Measurements from ENCODE around the gene E2F6.

Gene E2F6

GRCh38 chr2:11459816-11460215, 6.1 kb downstream of the E2F6 start:
- in situ Hi-C loops (cut with HindIII; ENCODE audit: low sequenced_read_pairs), result no loop called here

- in situ Hi-C loops (cut with HindIII; ENCODE audit: low sequenced_read_pairs), result no loop called here
Measured at GRCh38 chr2:11458753-11459152, 7.2 kb downstream of the E2F6 start.

- in situ Hi-C loops (cut with HindIII; ENCODE audit: low sequenced_read_pairs), result no loop called here
Measured at GRCh38 chr2:11457935-11458334, 8.0 kb downstream of the E2F6 start.

- in situ Hi-C loops (cut with HindIII; ENCODE audit: low sequenced_read_pairs), result no loop called here
Measured at GRCh38 chr2:11456251-11456650, 9.7 kb downstream of the E2F6 start.

- in situ Hi-C loops (cut with HindIII; ENCODE audit: low sequenced_read_pairs), result no loop called here
Measured at GRCh38 chr2:11454824-11455223, 11.1 kb downstream of the E2F6 start.

GRCh38 chr2:11450791-11451190, 15.2 kb downstream of the E2F6 start:
- in situ Hi-C loops (cut with HindIII; ENCODE audit: low sequenced_read_pairs), result no loop called here

DNA sequence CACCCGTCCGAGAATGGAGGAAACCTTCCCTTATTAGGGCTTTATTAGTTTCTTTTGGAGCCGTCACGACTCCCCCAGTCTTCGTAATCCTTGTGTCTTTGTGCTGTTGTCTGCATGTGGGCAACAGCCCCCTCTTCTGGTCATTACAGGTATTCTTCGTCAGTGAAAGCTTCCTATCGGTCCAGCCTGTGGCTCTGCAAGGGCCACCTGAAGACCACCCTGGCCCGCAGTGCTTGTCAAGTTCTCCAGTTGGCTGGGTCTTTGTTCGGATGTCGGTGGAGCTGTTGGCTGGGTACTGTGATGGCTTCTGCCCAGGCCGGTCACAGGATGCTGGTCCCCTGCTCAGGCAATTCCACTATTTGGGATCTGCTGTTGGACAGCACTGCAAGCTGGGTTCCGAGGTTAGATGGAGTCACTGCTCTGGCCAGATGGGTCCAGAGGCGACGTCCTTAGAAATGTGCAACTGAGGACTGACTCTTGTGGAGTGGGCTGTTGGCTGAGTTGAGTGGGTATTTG, 19.2 kb downstream of the E2F6 start:
- in situ Hi-C loops (cut with HindIII; ENCODE audit: low sequenced_read_pairs), result no loop called here

- in situ Hi-C loops (cut with HindIII; ENCODE audit: low sequenced_read_pairs), result no loop called here
Measured at GRCh38 chr2:11444737-11445136, 21.2 kb downstream of the E2F6 start.

- in situ Hi-C loops (cut with HindIII; ENCODE audit: low sequenced_read_pairs), result no loop called here
Measured at GRCh38 chr2:11438555-11439080, 27.3 kb downstream of the E2F6 start.

DNA sequence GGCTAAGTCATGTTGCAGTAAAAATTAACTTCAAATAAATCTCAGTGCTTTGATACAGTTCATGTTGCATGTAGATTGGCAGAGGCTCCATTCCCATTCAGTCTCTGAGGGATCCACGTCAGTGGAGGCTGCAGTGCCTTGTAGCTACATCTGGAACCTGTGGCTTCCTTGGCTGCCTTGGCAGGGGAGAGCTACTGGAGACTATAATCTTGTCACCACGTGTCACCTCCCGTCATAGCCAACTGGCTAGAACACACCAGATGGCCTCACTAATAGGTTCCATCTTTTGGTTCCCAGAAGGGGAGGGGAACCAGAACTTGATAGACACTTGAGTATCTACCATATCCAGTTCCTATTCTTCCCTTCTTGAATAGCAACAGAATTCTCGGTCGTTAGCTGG, 28.4 kb downstream of the E2F6 start:
- in situ Hi-C loops (cut with HindIII; ENCODE audit: low sequenced_read_pairs), result no loop called here

DNA sequence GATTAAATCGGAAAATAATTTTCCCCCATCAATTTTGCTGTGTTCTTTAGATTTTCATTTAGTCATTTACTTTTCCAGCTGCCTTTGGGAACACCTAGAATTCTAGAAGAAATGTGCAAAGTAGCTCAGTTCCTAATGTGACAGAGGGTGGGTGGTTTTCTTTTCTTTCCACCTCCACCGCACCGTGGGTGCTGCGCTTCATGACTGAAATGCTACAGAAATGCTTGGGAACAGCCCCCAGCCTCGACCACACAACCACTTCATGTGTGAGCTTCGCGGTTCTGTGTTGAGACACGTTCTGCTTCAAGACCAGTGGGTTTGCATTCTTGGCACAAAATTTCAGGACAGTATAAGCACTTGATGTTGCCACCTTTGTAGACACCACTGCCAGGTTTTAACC, 30.9 kb downstream of the E2F6 start:
- in situ Hi-C loops (cut with HindIII; ENCODE audit: low sequenced_read_pairs), result no loop called here

DNA sequence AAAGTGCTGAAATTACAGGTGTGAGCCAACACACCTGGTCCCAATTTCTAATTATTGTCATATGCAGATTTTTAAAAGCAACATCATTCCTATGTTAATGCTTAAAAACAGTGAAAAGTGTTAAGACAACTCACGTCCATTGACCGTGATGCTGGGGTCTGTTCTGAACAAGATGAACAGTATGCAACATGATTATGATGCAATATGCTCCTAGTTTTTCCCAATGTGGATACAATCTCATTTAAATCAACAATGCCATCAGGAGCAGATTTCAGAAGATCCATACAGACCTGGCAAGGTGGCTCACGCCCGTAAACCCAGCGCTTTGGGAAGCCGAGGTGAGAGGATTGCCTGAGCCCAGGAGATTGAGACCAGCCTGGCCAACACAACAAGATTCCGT, 31.5 kb downstream of the E2F6 start:
- in situ Hi-C loops (cut with HindIII; ENCODE audit: low sequenced_read_pairs), result no loop called here

GRCh38 chr2:11433822-11434221, 32.1 kb downstream of the E2F6 start:
- in situ Hi-C loops (cut with HindIII; ENCODE audit: low sequenced_read_pairs), result no loop called here

DNA sequence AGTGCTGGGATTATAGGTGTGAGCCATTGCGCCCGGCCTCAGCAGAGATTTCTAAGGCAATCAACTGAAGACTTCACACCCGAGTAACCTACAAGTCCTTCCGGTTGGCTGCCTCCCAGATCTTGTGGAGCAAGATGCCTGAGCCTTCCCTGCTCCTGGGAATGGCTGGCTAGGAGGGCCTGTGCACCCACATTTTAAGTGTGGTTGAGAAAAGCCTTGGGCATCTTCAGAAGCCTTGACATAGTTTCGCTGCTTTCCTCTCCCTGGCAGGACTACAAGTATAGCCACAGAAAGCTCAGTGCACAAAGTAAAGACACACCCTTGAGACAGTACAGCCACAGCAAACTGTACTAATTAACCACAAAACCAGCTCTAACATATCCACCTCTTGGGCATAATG, 35.2 kb downstream of the E2F6 start:
- in situ Hi-C loops (cut with HindIII; ENCODE audit: low sequenced_read_pairs), result no loop called here

DNA sequence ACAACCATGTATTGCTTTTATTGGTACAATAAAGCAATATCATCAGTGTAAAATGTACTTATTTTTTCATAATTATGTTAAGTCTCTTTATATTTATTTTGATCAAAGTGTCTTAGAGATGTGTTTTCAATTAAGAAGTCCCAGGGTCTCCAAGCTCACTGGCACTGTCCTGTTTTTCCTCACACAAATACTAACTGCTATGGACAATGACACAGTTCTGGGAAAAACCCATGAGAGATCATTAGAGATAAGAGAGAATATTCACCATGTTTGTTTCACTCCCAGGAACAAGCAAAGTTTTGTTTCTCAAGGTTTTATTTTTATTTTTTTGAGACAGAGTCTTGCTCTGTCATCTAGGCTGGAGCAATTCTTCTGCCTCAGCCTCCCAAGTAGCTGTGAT, 38.7 kb downstream of the E2F6 start:
- in situ Hi-C loops (cut with HindIII; ENCODE audit: low sequenced_read_pairs), result no loop called here

GRCh38 chr2:11422901-11423435, 43.0 kb downstream of the E2F6 start:
- in situ Hi-C loops (cut with HindIII; ENCODE audit: low sequenced_read_pairs), result no loop called here

GRCh38 chr2:11422491-11422865, 43.5 kb downstream of the E2F6 start:
- in situ Hi-C loops (cut with HindIII; ENCODE audit: low sequenced_read_pairs), result no loop called here

DNA sequence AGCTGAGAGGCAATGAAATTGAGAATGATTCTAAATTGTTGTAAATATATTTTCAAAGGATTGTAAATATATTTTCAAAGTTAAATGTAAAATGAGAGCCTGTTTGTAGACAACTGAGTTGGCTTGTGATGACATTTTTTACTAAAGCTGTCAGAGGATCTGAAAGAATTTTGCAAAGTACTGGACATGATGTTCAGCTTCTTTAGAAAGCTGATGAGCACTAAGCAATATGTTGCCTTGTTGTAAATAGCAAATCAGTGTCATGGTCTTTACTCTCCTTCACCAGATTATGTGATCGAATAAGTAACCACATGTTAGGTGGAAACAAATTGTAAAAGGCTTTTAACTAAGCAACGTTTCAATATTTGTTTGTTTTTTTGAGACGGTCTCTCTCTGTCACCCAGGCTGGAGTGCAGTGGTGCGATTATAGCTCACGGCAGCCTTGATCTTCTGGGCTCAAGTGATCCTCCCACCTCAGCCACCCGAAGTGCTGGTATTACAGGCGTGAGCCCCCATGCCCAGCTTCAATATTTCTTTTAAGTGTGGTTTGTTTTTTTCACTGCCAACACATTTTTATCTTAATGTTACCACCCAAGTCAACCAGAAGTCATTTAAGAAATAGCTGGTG, 44.0 kb downstream of the E2F6 start:
- in situ Hi-C loops (cut with HindIII; ENCODE audit: low sequenced_read_pairs), result no loop called here

DNA sequence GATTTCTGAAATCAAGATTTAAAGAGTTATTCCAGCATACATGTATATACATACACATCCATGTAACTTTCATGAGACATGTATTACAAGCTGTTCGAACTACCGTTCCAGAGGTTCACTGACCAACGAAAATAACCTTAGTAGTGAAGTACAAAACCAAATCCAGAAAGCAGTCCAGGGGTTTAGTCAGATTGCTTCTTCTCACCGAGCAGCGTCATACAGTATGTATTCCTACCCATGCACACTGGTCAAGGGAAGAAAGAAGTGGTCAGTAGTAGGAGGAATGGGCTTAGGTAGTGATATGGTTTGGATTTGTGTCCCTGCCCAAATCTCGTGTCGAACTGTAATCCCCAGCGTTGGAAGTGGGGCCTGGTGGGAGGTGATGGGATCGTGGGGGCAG, 45.3 kb downstream of the E2F6 start:
- in situ Hi-C loops (cut with HindIII; ENCODE audit: low sequenced_read_pairs), result no loop called here

DNA sequence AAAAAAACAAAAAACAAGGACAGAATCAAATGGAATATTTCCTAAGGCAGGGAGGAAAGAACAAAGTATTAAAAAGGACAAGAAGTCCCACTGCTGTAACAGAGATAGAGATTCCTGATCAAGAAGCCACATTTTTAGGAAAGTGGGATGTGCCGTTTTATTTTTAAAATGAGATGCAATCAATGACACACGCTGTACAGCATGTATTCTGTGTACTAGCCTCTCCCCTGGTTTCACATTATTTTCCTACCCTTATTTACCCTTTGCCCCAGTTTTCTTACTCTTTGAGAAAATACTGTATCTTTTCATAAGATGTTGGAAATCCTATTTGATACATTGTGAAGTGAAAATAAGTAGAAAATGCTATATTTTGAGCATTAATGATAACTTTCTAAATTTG, 45.8 kb downstream of the E2F6 start:
- in situ Hi-C loops (cut with HindIII; ENCODE audit: low sequenced_read_pairs), result no loop called here

DNA sequence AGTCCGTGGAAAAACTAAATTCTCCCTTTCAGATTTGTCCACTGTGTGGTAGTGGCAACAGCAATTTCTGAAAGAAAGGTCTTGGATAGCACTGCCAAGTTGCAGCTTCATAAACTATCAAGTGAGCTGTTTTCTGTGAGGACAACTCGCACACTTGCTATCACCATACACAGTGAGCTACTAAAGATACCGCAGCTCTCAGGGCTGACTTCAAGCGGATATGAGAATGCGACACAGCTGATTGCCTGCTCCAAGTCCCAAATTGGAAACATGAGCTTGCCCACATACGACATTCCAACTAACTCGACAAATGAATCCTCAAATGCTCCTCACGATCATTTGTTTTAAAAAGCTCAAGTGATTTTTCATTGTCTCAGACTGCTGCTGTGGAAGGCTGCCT, 46.2 kb downstream of the E2F6 start:
- in situ Hi-C loops (cut with HindIII; ENCODE audit: low sequenced_read_pairs), result no loop called here

DNA sequence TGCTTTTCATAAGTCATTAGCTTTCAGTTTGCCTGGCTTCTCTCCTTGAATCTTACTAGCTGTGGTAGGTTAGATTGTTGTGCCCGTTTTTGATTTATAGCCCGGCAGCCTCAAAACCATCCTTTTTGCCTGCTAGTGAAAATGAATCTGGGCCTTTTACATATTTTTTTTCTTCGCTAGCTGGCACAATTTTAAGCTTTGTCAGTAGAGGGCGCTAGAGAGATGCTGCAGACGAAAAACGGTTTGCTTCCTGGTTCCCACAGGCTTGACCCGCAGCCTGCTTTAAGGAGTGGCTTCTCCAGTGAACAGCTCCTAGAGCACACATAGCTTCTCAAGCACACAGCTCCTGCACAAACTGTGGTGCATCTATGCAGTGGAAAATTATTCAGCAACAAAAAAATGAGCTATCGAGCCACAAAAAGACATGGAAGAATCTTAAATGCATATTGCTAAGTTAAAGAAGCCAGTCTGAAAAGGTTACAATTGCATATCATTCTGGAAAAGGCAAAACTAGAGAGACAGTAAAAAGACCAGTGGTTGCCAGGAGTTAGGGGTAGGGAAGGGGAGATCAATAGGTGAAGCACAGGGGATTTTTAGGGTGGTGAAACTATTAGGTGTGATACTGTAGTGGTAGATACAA, 47.9 kb downstream of the E2F6 start:
- in situ Hi-C loops (cut with HindIII; ENCODE audit: low sequenced_read_pairs), result no loop called here
